Mesenteric fat pad (tissue), 1 donor: ENCODE data around the gene ALPL. TPM values are rescaled to one million over a fixed set of nuclear protein-coding genes. Genes with fewer than 3 reads are reported as not detected.

Experiments
- DNase-seq: peaks from one replicate; pipeline ENCODE4 v3.0.0-alpha.2; 2020; ENCODE audit warnings: low spot score
- total RNA-seq: library from RNA; stranded (reverse); fragmentation: NEBNext Ultra II Directional; extraction: Animal tissue kit (Norgen Biotek cat#: 25700); gene quantifications from one replicate; pipeline ENCODE4 v1.2.1, GENCODE V29; 2021
- donor health status: DM: yes; HTN: yes; CAD: no.

ALPL gene
- total RNA-seq, 1 donor from 2014 or later = 129 TPM

DNA sequence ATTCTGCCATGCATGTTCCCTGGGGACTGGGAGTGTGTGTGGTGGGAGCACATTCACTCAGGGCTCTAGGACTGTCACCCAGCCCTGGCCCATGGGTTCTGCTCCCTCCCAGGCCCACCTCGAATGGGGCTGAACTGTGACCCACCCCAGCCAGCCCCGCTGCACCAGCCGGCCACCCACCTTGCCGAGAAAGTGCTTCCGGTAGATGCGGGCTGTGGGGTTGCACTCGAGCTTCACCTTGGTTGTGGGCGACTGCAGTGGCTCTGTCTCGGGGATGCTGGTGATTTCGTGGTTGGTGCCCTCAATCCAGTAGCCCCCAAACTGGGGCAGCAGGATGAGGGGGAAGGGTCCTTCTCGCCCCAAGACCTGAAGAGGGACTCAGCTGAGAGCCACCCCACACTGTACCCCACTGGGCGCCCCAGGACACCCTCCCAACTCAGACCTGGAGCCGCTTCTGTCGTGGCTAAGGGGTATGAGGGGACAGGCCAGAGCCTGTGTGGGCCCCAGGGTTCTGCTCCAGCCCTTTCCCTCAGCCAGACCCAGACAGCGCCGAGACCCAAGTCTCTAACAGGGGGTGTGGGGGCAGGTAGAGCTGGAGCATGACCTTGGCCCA lies 108.0 kb downstream of the ALPL start:
- DNase-seq = no peak

DNA sequence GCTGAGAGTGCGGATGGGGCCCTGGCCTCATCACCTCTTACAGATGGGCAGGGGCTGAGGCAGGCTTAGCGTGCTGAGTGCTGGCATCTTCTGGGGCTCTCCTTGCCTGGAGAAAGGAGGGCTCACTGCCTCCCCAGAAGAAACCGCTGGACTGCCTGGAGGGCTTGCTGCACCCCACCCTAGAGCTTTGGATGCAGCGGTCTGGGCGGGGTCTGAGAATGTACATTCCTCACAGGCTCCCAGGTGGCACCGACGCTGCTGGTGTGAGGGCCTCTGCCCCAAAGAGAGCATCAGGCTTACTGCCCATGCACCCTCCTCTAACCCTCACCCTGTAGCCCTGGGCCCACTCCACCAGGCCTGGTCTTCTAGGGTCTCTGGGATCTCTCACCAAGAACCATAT lies 108.8 kb downstream of the ALPL start:
- no peak for DNase-seq

DNA sequence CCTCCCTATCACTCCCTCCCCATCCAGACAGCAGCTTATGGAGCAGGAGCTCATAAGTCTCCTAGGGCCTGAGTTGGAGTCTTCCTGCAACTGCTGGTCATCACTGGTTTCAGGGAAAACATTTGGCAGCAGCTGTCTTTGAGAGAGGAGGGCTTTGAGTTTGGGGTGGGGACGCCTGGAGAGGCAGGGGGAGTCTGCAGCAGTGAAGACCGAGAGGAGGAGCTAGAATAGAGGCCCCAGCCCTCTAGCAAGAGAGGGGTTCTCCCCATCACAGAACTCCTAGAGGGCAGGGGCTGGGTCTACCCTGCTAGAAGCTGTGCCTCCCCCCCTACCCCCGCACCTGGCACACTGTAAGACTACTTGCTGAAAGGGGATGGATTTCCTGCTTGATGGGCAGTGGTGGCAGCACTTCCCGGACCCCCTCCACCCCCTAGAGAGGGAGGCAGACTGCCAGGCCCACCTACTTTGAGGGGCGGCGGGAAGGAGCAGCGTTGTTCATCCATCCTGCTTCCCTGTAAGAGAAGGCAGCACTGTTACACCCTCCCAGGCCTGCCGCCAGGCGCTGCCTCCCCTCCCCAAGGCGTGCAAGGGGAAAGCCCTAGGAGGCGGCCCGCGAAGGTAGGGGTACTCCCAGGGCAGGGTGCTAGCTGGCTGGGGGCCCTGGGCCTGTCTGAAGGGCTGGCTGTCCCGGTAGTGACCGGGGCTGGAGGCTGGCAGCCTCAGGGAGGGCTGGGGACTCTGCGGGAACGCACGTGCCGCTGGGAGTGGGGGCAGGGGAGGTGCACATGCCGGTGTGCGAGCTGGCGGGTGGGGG lies 109.5 kb downstream of the ALPL start:
- no peak for DNase-seq

DNA sequence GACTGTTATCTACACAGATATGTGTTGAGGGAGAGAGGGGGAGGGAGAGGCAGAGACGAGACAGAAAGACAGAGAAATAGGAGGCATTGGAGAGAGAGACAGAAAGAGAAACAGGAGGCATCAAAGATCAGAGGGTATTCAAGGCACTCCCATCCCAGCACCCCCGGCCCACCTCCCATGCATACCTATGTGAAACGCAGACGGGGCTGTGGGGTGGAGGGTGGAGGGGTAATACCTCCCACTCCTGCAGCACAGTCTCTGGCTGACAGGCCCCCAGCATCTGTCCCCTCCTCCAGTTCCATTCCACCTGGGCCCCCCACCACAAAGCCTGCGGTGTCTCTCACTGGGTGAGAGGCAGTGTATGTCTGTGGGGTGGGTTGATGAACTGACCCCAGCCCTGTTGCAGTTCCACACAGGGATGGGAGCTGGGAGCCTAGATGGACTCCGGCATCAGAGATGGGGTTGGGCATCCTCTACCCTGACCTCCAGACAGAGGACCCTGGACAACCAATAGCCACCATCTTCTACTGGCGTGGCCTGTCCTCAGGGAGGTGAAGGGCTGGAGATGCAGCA lies 110.2 kb downstream of the ALPL start:
- DNase-seq = no peak

DNA sequence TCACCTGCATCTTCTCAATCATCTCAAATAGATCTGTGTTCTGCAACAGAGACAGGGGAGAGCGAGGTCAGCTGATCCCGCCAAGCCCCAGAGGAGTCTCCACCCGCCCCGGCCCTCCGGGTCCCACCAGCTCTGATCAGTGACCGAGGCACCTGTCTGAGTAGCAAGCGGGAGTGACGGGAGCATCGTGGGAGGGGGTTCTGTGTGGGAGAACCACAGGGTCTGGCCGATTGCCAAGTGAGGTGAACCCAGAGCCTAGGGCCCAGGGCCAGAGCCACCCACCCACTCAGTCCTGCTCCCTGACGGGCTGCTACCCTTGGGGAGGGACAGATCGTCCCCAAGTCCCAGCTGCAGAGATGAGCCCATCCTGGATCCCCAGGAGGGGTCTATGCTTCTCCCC lies 110.8 kb downstream of the ALPL start:
- DNase-seq = no peak

DNA sequence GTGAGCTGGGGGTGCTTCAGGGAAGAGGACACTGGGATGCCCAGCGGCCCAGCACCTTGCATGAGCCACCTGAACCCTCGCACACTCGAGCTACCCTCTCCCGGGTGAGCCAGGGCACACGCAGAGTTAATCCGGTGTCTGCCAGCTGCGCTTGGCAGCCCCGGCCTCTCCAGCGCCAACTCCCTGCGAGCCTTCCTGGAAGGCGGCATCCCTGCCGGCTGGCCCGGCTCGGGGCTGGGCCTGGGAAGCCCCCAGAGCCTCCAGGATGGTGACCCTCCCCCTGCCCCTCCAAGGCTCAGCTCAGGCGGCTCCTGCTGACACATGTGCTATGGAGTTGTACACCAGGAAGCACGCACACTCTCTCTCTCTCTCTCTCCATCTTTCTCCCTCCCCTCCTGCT lies 111.3 kb downstream of the ALPL start:
- DNase-seq = no peak

DNA sequence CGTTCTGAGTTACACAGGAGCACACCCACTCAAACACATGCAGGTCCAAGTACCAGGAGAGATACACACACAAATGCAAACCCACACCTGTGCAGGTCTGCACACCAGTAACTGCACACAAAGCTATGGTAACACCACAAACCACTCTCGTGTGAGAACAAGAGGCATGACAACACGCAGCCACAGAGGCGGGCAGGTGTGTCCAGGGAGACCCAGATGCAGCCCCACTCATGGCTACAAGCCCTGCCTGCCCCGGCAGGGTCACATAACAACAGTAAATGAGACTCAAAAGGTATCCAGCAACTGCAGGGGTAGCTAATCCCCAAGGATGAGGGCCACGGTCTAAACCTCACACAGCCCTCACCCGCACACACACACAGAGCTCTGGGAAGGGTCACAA lies 111.8 kb downstream of the ALPL start:
- no peak for DNase-seq

DNA sequence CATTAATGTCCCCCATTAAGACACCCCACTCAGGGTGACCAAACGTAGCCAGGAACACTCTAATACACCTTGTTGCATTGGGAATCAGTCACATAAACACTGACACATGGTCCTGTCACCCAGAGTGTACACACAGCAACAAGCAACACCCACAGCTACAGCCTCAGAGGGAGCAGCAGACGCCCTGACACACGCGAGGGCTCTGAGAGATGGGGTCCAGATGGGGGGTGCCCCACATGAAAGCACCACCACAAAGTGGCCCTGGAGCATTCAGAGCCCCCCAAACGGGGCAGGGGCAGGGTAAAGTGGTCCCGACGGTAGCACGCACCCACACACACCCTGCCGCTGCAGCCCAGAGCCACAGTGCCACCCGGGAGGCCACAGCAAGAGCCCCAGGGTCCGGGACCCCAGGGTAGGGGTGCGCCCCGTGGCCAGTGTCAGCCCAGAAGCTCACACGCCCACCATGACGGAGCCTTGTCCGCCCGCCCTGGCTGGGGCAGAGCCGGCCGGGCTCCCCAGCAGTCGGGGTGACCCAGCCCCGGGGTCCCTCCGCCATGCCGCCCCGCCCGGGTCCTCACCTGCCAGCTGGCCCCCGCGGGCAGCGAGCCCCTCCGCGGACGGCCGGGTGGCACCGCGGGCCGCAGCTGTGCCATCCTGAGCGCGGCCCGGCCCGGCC lies 112.7 kb downstream of the ALPL start:
- no peak for DNase-seq

DNA sequence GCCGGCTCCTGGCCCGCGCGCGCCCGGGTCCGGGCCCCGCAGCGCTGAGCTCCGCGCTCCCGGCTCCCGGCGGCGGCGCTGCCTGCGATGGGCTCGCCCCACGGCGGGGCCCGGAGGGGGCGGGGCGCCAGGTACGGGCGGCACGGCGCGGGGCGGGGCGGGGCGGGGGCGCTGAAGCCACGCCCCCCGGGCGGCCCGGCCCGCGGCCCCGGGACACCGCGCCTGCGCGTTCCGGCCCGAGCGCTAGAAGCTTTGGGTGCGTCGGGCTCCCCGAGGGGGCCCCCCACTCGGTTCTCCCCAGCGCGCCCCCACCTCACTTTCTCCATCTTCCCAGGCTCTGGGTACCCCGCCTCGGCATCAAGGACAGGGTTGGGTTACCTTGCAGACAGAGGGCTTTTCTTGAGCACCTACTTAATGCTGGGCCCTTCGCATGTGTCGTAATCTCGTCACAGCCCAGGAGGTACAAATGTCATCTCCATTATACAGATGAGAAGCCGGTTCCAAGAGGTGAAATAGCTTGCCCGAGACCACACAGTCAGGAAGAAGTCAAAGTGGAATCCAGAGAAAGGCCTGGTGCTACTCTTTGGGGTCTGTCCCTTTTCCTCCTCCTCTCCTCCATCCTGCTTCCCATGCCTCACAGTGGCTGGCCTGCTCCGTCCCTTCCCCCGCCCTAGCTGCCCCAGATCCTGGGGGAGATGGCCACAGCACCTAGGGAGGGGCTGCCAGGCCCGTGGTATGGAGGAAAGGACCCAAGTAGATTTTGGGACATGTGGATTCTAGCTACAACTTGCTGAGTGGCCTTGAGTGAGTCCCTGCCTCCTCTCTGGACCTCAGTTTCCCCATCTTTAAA lies 113.5 kb downstream of the ALPL start:
- no peak for DNase-seq

DNA sequence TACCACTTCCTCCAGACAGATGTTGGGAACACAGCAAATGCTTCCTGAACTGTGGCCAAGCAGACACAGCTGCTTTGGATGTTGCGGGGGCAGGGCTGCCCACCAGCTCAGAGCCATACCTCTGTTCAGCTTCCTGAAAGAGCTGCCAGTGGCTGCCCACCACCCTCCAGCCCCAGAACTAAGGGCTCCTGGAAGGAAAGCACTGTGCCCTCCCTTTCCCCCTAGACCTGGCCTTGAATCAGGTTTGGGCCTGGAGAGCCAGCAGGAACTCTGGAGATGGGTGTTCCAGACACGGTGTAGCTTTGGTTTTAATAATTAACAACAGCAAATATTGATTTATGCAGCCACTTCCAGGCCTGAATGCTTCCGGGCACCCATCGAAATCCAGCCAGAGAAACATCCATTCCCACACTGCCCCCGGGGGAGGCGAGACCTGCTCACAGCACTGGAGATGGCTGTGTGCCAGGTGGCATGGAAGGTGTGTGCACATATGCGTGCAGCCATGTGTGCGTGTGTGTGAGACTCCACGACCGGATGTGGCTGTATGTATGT lies 114.3 kb downstream of the ALPL start:
- DNase-seq = no peak

DNA sequence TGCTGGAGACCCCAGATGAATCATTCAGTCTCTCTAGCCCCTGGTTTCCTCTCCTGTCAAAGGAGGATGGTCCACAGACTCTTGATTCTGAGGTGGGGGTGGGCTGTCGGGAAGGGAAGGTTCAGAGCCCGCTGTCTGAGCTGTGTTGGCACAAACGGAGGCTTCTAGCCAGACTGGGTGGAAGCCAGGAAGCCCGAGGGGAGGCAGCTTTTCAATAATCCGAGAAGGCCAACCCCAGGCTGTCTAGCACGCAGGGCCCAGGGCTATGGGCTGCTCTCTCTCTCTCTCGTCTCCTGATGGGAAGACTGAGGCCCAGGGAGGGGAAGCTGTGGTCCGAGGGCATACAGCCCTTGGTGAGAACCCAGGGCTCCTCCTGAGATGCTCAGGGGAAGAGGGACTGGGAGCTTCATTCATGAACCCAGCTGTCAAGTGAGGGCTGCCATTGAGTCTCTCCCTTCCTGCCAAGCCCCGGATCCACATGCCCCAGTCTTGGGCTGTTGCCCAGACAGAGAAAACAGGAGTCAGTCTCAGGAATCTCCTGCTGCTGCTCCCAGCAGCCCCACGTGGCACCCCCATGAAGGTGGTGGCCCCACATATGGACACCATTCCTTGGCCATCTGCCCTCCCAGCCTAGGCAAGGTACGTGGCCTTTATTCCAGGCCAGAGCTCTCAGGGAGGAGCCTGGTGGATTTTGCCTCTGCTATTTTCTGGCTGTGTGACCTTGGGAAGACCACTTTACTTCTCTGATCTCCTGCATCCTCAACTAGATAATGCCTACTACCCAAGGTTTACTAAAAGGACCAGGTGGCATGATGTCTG lies 115.6 kb downstream of the ALPL start:
- no peak for DNase-seq

DNA sequence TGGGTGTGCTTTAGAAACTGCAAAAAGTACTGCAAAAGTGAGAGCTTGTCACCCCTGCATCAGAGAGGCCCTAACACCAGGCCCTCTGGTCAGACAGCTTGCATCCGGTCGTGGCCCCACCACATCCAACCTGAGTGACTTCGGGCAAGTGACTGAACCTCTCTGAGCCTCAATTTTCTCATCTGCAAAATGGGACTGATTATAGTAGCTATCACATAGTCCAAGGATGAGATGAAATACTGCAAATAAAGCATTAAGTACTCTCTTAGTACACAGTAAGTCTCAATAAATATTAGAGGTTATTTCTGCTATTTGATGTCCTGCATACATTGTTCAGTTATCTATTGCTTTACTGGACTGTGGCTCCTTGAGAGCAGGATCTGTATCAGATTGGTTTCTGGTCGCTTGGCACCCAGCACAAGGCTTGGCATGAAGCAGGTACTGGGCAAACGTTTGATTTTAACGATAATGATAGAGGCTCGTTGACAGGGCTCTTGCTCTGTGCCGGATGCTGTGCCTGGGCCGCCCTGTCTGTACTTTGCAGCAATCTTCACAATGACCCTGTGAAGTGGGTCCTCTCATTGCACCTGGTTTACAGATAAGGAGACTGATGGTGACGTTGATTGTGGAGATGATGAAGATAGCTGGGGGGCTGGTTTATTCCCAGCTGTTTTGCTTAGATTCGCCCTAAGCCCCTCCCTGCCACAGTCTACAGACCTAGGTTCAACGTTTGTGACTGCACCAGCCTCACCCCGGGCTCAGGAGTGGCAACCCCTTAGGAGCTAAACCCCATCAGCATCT lies 116.4 kb downstream of the ALPL start:
- no peak for DNase-seq

DNA sequence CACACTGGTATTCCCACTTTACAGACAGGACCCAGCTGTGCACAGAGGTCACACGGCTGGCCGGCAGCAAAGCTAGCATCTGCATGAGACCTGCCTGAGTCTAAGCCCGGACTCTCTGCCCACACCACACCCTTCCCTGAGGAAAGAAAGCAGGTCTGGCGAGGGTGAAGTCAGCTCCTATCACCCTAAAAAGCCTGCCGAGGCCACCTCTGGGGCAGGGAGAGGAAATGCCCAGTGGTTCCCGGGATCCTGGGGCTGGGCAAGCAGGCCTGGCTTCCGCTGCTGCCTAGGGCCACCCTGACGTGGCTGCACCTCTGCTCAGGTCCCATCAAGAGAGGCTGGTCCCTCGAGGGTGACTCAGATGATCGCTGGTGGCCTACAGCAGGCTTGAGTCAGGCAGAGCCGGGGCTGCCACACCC lies 117.7 kb downstream of the ALPL start:
- no peak for DNase-seq

Other genes starting within 250 kb of the ALPL start
- gene ECE1, start 219.0 kb upstream of the ALPL start, total RNA-seq = 156 TPM
- 11.2 TPM for gene NBPF3, start 69.3 kb upstream of the ALPL start, total RNA-seq
- 0.26 TPM for gene RAP1GAP, start 159.9 kb downstream of the ALPL start, total RNA-seq